ENCODE data around the gene MAZ. TPM values are rescaled to one million over a fixed set of nuclear protein-coding genes. Genes with fewer than 3 reads are reported as not detected.
"Not testable (repeated sequence)": the region's sequence is repeated elsewhere in the genome, so short reads cannot be mapped to it uniquely, and the experiment has no call there.

The MAZ gene
- total and polyA plus RNA-seq, 5 donors: 69.3 to 113 (median 103) TPM

DNA sequence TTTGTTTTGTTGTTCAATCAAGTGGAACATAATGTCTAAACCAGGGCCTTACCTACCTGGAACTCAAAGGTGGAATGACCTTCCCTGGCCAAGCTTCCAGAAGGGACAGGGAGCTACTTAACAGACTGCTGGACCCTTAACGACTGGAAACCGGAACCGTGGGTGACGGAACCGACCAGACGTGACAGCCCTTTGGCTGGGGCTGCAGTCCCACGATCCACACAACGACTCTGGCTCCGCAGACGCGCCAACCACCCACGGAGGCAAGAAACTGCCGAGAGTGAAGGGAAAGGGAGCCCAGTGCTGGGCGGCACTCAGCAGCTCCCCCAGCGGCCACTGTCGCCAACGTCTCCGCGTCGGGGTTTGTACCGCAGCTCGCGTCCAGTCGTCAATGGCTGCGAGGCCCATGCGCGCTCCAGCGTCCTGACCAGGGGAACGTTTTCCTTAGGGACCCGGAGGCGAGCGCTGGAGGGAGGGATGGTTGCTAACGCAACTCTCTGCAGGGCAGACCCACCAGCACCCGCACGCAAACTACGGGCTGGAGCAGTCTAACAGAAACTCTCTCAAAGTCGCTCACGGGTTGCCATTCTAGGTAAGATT lies 21.3 kb upstream of the MAZ start:
- WGBS: 5% methylated on average over 38 of the region's 38 CpGs
- DNase-seq (peak; percentile 86 to 93 (median 93)), ATAC-seq (peak; percentile 92 to 95)
- Histone ChIP-seq H3K4me3 (ENCODE audit: low read length) (no peak overlapping the region), H3K4me1 (ENCODE audit: control insufficient read depth, insufficient read depth, low read length) (no peaks in the 10 kb centered on the region), H3K27me3 (ENCODE audit: control insufficient read depth, insufficient read depth) (no peaks in the 10 kb centered on the region), H3K9me3 (ENCODE audit: control insufficient read depth, low read length) (no peaks in the 10 kb centered on the region), H3K27ac (ENCODE audit: low read length) (no peak overlapping the region)
- intact Hi-C loops (cut with DNase I): no loop called here

DNA sequence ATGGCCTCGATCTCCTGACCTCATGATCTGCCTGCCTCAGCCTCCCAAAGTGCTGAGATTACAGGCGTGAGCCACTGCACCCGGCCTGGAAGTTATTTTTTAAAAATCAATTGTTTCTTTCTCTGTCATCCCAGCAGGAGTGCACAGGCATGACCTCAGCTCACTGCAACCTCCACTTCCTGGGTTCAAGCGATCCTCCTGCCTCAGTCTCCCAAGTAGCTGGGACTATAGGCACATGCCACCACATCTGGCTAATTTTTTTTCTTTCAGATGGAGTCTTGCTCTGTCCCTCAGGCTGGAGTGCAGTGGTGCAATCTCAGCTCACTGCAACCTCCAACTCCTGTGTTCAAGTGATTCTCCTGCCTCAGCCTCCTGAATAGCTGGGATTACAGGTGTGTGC lies 19.2 kb upstream of the MAZ start:
- H3K4me3 ChIP-seq (ENCODE audit: low read length); H3K27ac ChIP-seq (ENCODE audit: low read length); DNase-seq; H3K27me3 ChIP-seq (ENCODE audit: control insufficient read depth, insufficient read depth); H3K4me1 ChIP-seq (ENCODE audit: control insufficient read depth, insufficient read depth, low read length); ATAC-seq; intact Hi-C loops (cut with DNase I); H3K9me3 ChIP-seq (ENCODE audit: control insufficient read depth, low read length): not testable (repeated sequence)
- 85% methylated on average over 4 of the region's 4 CpGs for WGBS

DNA sequence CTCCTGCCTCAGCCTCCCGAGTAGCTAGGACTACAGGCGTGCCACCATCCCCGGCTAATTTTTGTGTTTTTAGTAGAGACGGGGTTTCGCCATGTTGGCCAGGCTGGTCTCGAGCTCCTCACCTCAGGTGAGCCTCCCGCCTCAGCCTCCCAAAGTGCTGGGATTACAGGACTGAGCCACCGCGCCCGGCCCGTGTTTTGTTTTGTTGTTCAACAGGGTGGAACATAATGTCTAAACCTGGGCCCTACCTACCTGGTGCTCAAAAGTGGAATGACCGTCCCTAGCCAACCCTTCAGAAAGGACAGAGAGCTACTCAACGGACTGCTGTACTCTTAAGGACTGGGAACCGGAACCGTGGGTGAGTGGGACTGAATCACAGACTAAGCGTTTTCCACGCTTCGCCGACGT lies 16.6 kb upstream of the MAZ start:
- no peaks in the 10 kb centered on the region for H3K9me3 ChIP-seq (ENCODE audit: control insufficient read depth, low read length)
- WGBS: 62% methylated on average over 20 of the region's 20 CpGs
- no peaks in the 10 kb centered on the region for H3K27me3 ChIP-seq (ENCODE audit: control insufficient read depth, insufficient read depth)
- DNase-seq (peak in 2 of 3 donors; percentile 62 to 71), ATAC-seq (no peak)
- no peaks in the 10 kb centered on the region for H3K4me1 ChIP-seq (ENCODE audit: control insufficient read depth, insufficient read depth, low read length)
- intact Hi-C loops (cut with DNase I): loop anchor here in 1 of 4 donors (2.0 kb wide), 1 partner anchor 21 kb away; no protein-coding TSS in a partner anchor
- peak overlapping the region; percentile 41 for H3K4me3 ChIP-seq (ENCODE audit: low read length)
- peak overlapping the region; percentile 69 for H3K27ac ChIP-seq (ENCODE audit: low read length)

DNA sequence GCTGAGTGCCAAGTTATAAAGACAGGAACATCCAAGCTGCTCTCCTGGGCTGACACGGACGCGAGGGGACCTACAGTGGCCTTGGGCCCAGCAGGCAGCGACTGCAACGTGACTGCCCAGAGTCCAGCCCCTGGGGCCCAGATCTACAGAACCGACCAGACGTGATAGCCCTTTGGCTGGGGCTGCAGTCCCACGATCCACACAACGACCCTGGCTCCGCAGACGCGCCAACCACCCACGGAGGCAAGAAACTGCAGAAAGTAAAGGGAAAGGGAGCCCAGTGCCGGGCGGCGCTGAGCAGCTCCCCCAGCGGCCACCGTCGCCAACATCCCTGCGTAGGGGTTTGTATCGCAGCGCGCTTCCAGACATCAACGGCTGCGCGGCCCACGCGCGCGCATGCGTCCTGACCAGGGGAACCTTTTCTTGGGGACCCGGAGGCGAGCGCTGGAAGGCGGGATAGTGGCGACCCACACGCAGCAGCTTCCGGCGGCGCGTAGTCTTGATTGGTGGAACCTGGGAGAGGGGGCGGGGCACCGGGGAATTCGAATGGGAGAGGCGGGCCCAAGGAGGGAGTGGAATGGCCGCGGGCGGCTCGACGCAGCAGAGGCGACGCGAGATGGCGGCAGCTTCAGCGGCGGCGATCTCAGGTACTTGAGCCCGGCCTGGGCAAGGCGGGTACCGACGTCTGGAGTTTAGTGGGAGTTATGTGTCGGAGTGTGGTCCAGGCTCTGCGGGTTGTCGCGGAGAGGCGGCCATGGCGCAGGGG lies 16.0 kb upstream of the MAZ start, which contains the start of gene KIF22:
Gene KIF22, plus strand, starts transcription at position 569 of the 766 bp plus-strand sequence. Its CDS starts 9 bp downstream, at position 578.
- no peaks in the 10 kb centered on the region for H3K9me3 ChIP-seq (ENCODE audit: control insufficient read depth, low read length)
- ATAC-seq (peak; percentile 99), DNase-seq (peak; percentile 100)
- no peaks in the 10 kb centered on the region for H3K4me1 ChIP-seq (ENCODE audit: control insufficient read depth, insufficient read depth, low read length)
- H3K4me3 ChIP-seq (ENCODE audit: low read length): peak within 1 kb of the TSS; percentile 57
- intact Hi-C loops (cut with DNase I): loop anchor here in 1 of 4 donors (2.0 kb wide), 1 partner anchor 20 kb away; no protein-coding TSS in a partner anchor
- under 1% methylated on average over 67 of the region's 67 CpGs for WGBS
- H3K27ac ChIP-seq (ENCODE audit: low read length): peak within 1 kb of the TSS; percentile 69
- H3K27me3 ChIP-seq (ENCODE audit: control insufficient read depth, insufficient read depth): no peaks in the 10 kb centered on the region

DNA sequence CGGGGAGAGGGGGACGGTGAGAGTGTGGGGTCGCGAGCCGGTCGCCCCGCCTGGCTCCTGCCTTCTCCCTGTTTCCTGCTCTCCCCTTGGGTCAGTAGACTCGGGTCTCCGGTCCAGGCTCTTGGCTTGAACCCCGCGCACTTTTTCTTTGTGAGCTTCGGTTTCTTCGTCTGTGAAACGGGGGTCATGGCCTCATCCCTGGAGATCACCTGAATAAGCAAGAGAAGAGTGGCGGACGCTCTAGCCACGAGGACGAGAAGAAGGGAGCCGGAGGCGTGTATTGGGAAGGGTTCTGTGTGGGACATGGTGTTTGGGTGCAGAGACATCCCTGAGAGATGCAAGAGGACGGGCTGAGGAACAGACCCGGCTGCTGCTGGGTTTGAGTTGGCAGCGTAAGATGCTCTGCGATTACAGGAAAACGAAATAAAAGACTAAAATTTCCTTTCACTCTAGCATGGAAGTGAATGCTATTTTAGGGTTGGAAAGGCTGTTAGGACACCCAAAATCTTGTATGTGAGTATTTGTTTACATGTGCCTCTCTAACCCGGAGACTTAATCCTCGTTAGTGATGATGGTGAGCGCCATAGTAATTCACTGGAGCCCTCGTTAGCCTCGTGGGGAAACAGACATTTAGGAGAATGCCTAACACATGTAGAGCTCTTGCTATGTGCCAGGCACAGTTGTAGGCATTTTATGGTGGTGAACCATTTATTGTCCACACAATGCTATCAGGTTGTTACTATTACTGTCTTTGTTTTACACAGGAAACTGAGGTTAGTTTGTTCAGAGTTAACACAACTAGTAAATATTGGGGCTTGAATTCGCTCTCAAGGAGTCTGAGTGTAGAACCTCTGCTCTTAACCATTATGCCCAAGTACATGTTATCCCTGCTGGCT lies 15.1 kb upstream of the MAZ start:
- Histone ChIP-seq H3K4me3 (ENCODE audit: low read length) (peak overlapping the region; percentile 57), H3K4me1 (ENCODE audit: control insufficient read depth, insufficient read depth, low read length) (no peaks in the 10 kb centered on the region), H3K27me3 (ENCODE audit: control insufficient read depth, insufficient read depth) (no peaks in the 10 kb centered on the region), H3K9me3 (ENCODE audit: control insufficient read depth, low read length) (no peaks in the 10 kb centered on the region), H3K27ac (ENCODE audit: low read length) (peak overlapping the region; percentile 16)
- no peak for ATAC-seq
- DNase-seq: no peak
- intact Hi-C loops (cut with DNase I): loop anchor here in 1 of 4 donors (2.0 kb wide), 1 partner anchor 20 kb away; no protein-coding TSS in a partner anchor
- 3% methylated on average over 31 of the region's 31 CpGs for WGBS

DNA sequence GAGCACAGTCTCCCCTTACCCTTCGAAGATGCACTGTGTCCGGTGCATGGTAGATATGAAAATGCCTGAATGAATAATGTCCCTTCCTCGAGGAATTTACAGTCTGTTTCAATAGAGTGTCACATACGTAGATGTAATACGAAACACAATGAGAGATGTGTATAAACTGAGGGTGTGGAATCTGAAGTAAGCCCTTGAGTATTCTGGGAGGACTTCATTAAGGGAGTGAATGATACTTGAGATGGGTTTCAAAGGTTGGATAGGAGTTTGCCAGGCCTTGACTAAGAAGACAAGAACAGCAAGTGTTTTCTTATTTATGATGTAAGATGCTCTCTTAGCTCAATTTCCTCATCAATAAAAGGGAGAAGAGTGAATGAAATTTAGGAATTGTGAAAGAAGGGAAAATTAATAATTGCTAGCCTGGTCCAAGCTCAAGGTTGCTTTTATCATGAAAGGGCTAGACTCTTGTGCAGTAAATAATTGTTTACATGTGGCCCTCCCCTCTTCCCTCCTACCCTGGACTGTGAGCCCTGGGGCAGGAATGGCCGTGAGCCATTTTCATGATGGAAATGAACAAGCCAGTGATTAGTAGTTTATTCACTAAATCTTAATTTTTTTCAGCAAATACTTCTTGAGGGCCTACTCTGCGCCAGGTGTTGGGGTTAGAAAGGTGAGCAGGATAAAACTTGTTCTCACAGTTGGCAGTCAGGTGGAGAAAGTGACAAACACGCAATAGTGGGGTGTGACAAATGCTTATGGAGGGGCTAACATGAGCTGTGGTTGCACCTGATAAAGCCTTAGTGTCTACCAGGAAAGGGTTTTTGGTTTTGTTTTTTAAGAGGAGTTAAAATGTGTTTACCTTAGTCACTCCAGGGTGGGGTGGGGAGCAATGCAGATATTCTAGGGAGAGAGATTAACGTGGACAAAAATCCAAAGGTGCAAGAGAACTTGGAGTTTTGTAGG lies 14.2 kb upstream of the MAZ start:
- 73% methylated on average over 9 of the region's 9 CpGs for WGBS
- ATAC-seq: no peak
- intact Hi-C loops (cut with DNase I): loop anchor here in 1 of 4 donors (2.0 kb wide), 1 partner anchor 19 kb away; no protein-coding TSS in a partner anchor
- DNase-seq: no peak
- H3K27ac ChIP-seq (ENCODE audit: low read length): no peak overlapping the region
- H3K9me3 ChIP-seq (ENCODE audit: control insufficient read depth, low read length): no peaks in the 10 kb centered on the region
- no peaks in the 10 kb centered on the region for H3K4me1 ChIP-seq (ENCODE audit: control insufficient read depth, insufficient read depth, low read length)
- H3K27me3 ChIP-seq (ENCODE audit: control insufficient read depth, insufficient read depth): no peaks in the 10 kb centered on the region
- no peak overlapping the region for H3K4me3 ChIP-seq (ENCODE audit: low read length)

DNA sequence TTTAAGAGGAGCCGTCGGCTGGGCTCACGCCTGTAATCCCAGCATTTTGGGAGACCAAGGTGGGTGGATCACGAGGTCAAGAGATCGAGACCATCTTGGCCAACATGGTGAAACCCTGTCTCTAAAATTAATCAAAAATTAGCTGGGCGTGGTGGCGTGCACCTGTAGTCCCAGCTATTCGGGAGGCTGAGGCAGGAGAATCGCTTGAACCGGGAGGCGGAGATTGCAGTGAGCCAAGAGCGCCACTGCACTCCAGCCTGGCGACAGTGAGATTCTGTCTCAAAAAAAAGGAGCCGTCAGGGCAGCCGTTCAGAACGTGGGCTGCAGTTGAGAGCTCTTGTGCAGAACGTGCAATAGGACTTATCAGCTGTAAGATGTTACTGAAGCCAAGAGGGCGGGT lies 13.2 kb upstream of the MAZ start:
- WGBS: 84% methylated on average over 18 of the region's 18 CpGs
- DNase-seq; H3K27me3 ChIP-seq (ENCODE audit: control insufficient read depth, insufficient read depth); H3K4me1 ChIP-seq (ENCODE audit: control insufficient read depth, insufficient read depth, low read length); ATAC-seq; H3K27ac ChIP-seq (ENCODE audit: low read length); H3K4me3 ChIP-seq (ENCODE audit: low read length); intact Hi-C loops (cut with DNase I); H3K9me3 ChIP-seq (ENCODE audit: control insufficient read depth, low read length): not testable (repeated sequence)

DNA sequence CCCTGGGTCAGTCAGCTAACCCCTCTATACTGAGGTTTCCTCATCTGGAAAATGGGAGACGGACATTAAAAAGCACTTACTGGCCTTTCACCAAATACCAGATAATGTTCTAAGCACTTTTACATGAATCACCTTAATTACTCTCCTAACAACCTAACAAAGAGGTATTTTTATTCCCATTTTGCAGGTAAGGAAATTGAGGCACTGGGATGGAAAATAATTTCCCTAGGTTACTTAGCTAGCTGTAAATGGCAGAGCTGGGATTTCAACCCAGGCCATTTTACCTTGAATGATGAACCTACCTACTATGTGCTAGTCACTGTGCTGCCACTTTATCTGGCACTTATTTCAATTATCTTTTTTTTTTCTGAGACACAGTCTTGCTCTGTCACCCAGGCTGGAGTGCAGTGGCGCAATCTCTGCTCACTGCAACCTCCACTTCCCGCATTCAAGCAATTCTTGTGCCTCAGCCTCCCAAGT lies 12.1 kb upstream of the MAZ start:
- Histone ChIP-seq H3K9me3 (ENCODE audit: control insufficient read depth, low read length) (no peaks in the 10 kb centered on the region), H3K27me3 (ENCODE audit: control insufficient read depth, insufficient read depth) (no peaks in the 10 kb centered on the region), H3K27ac (ENCODE audit: low read length) (no peak overlapping the region), H3K4me1 (ENCODE audit: control insufficient read depth, insufficient read depth, low read length) (no peaks in the 10 kb centered on the region), H3K4me3 (ENCODE audit: low read length) (no peak overlapping the region)
- intact Hi-C loops (cut with DNase I): no loop called here
- DNase-seq (no peak), ATAC-seq (no peak)
- WGBS: 99% methylated on average over 3 of the region's 3 CpGs

DNA sequence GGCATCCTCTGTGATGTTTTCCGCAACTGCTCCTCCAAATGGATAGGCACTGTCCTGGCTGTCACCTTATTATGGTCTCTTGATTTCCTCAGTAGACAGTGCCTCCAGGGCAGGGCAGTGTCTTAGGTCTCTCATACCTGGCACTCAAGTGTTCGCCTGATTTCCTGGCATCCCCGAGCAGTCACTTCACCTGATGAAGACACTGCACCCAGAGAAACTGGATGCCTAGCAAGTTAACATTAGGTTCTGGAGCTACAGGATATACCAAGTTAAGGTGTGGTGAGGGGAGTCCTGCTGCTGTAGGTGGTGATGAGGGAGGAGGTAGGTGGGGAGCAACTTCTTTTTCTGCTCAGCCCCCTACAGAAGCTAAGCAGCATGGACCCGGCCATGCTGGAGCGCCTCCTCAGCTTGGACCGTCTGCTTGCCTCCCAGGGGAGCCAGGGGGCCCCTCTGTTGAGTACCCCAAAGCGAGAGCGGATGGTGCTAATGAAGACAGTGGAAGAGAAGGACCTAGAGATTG lies 3.9 kb upstream of the MAZ start:
- Histone ChIP-seq H3K9me3 (ENCODE audit: control insufficient read depth, low read length) (no peaks in the 10 kb centered on the region), H3K27ac (ENCODE audit: low read length) (no peak overlapping the region), H3K27me3 (ENCODE audit: control insufficient read depth, insufficient read depth) (no peaks in the 10 kb centered on the region), H3K4me1 (ENCODE audit: control insufficient read depth, insufficient read depth, low read length) (no peaks in the 10 kb centered on the region), H3K4me3 (ENCODE audit: low read length) (no peak overlapping the region)
- 95% methylated on average over 8 of the region's 8 CpGs for WGBS
- intact Hi-C loops (cut with DNase I): no loop called here
- no peak for ATAC-seq
- DNase-seq: peak in 1 of 3 donors; percentile 20

All from right cardiac atrium (tissue), 5 donors.